ENCODE results near the gene YIPF2.

YIPF2 gene

DNA sequence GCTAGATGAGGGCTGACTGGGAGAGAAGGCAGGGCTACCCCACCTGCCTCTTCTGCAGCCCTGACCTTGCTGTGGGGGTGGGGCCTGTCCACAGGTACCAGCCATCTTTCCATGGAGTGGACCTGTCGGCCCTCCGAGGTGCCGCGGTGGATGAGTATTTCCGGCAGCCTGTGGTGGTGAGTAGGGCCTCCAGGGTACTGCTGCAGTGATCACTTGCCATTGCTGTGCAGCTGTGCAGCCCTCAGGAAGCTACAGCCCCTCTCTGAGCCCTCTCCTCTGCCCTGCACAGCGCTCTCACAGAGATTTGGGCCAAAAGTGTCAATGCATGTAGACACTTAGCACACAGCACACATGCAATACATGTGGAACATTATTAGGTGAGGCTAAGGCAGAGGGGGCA lies 11.8 kb downstream of the YIPF2 start:
- no peak overlapping the region for H3K27ac ChIP-seq
- H3K4me3 ChIP-seq, result no peak overlapping the region
- no peak for DNase-seq (ENCODE audit: low spot score)
- TF ChIP-seq, protein P1, sequence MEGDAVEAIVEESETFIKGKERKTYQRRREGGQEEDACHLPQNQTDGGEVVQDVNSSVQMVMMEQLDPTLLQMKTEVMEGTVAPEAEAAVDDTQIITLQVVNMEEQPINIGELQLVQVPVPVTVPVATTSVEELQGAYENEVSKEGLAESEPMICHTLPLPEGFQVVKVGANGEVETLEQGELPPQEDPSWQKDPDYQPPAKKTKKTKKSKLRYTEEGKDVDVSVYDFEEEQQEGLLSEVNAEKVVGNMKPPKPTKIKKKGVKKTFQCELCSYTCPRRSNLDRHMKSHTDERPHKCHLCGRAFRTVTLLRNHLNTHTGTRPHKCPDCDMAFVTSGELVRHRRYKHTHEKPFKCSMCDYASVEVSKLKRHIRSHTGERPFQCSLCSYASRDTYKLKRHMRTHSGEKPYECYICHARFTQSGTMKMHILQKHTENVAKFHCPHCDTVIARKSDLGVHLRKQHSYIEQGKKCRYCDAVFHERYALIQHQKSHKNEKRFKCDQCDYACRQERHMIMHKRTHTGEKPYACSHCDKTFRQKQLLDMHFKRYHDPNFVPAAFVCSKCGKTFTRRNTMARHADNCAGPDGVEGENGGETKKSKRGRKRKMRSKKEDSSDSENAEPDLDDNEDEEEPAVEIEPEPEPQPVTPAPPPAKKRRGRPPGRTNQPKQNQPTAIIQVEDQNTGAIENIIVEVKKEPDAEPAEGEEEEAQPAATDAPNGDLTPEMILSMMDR (IDR thresholded peaks at IDR 0.05), result no peak

DNA sequence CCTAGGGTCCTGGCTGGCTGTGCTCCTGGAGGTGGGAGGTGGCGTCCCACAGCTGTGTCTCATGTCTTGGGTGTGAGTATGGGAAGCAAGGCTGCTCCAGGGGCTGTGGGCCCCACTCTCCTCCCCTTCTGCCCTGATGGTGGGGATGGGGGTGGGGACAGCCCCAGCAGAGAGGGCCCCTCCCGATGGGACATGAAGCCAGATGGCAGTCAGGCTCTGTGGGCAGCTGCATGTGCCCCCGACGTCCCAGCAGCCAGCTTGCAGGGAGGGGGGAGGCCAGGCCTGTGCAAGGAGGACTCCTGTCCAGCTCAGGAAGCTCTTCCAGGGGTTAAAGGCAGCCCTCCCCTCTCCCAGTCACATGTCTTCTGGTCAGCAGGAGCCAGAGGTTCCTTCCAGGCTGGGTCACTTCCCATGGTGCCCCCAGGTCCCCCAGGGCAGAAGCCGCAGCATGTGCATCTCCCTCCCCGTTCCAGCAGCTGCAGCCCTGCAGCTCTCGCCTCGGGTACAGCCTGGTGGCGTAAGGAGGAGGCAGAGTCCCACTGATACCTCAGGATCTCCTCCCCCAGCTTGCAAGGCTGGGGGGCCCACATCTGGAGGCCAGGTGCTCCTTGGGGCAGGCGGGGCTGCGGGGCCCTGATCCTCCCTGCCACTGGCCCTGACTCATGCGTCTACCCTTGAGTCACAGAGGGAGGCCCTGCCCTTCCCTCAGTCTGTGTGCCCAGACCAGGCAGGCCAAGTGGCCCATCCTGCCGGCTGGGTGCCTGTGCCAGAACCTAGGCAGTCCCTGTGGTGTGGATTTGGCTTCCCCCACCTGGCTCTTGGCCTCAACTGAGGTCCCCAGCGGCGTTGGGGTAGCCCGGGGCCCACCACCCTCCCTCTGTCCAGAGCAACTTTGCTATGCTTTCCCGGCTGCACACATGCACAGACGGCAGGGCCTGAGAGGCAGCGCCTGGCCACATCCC lies 13.0 kb downstream of the YIPF2 start:
- Histone ChIP-seq H3K27ac (no peak overlapping the region), H3K4me3 (no peak overlapping the region)
- TF ChIP-seq, protein P1 (IDR thresholded peaks at IDR 0.05), result no peak
- no peak for DNase-seq (ENCODE audit: low spot score)

DNA sequence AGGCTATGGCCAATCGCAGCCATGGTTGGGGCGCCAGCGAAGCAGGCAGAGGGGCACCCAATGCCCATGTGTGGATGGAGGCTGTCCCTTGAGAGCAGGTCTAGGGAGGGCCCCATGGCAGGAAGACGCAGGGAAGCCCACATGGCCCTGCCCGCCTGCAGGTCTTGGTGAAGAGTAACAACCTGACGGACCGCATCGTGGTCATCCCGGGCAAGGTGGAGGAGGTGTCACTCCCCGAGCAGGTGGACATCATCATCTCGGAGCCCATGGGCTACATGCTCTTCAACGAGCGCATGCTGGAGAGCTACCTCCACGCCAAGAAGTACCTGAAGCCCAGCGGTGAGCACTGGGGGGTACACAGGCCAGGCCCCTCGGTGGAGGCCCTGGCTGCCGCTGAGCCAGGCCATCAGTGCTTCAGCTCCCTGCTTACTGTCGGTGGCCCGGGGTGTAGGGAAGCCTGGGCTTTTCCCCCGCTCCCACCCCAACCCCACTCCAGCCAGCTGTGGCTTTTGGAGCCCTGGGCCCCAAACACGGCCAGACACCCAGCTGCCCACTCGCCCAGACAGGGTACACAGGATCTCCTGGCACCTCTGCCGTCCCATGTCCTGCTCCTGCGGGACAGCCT lies 14.6 kb downstream of the YIPF2 start:
- no peak overlapping the region for H3K4me3 ChIP-seq
- DNase-seq (ENCODE audit: low spot score), result no peak
- H3K27ac ChIP-seq, result no peak overlapping the region
- TF ChIP-seq, protein P1 (IDR thresholded peaks at IDR 0.05), result no peak

DNA sequence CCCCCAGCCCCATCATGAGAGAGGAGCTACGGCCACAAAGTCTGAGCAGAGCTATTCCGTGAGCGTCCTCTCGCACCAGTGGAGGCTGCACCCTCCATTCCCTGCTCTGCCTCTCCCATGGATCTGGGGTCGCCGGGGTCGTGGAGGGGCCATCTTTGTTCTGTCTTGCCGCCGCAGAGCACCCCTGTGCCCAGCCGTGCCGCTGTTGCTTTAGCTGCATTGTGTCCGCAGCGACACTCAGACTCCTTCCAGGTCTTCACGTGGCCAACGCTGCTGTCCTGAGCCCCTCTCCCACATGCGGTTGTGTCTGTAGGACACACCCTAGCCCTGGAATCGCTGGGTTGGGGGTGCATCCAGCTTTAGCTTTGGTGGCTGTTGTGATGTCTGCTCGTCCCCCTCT lies 15.8 kb downstream of the YIPF2 start:
- no peak overlapping the region for H3K27ac ChIP-seq
- DNase-seq (ENCODE audit: low spot score), result no peak
- no peak overlapping the region for H3K4me3 ChIP-seq
- TF ChIP-seq, protein P1 (IDR thresholded peaks at IDR 0.05), result no peak

DNA sequence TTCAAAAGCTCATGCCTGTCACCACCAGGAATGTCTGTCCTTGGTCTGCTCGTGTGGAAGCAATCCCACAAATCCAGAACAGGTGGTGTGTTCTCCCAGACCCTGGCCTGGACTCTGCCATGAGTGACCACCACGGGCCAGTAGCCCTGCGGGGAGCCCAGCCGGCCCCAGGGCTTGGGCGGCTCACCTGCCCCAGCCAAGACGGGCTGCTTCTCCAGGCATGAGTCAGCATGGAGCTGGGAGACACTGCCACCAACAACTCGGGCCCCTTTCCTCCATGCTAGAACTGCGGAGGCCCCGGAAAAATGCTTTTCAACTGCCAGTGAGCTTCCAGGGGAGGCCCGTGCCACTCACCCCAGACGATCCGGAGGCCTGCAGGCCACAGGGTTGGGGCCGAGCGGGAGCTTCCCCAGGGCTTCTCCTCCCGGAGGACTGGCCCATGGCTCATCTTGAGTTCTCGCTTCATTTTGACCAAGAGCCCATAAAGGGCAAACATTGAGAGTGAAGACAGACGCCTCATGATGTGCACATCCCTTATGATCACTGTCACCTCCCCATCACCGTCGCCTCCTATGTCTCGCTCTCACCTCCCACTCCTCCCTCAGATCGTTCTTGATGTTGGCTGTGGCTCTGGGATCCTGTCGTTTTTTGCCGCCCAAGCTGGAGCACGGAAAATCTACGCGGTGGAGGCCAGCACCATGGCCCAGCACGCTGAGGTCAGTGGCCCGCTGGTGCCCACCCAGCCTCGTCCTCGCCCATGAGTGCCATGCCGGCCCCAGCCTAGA lies 16.7 kb downstream of the YIPF2 start:
- TF ChIP-seq, protein P1 (IDR thresholded peaks at IDR 0.05), result no peak
- Histone ChIP-seq H3K27ac (no peak overlapping the region), H3K4me3 (no peak overlapping the region)
- DNase-seq (ENCODE audit: low spot score), result no peak

DNA sequence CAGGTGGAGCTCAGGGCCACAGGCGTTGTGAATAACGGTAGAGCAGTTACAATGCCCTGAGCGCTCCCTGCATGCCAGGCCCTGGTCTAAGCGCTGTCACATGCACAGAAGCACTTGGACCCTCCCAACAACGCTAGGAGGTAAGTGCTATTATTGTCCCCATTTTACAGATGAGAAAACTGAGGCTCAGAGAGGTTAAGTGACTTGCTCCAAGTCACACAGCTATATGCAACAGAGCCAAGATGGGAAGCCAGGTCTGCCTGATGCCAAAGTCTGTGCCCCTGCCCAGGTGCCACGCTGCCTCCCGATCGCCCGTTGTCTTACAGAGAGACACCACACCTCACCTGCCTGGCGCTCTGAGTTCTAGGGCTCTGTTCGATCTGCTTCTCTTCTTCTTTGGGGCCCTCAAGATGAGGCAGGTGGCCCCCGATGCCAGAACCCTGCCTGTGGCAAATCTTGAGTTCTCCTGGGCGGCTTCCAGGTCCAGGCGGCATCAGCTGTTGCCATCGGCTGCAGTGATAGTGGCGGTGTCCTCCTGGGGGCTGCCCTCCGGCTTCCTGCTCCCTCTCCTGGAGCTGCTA lies 20.0 kb downstream of the YIPF2 start:
- H3K27ac ChIP-seq, result no peak overlapping the region
- no peak overlapping the region for H3K4me3 ChIP-seq
- no peak for DNase-seq (ENCODE audit: low spot score)
- TF ChIP-seq, protein P1 (IDR thresholded peaks at IDR 0.05), result no peak

All from coronary artery (tissue), 2 donors.